ENCODE results near the gene CD55.

DNA sequence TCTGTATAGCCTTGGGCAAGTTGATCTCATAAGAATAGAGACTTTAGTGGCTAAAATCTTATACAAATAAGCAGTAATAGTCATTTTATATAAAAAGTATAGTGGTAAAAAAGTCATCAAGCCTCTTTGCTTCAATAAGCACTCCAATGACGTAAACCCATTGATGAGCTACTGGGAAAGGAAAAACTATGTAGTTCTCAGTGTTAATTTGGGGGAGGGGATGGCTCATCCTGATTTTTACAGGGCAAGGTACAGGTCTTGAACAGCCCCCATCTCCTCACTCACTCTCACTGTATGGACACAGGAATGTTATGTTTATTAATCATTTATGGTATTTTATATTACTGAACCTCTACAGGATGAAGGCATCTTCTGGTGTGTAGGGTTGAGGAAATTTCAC, 38.1 kb upstream of the CD55 start:
- TF ChIP-seq, protein P1, sequence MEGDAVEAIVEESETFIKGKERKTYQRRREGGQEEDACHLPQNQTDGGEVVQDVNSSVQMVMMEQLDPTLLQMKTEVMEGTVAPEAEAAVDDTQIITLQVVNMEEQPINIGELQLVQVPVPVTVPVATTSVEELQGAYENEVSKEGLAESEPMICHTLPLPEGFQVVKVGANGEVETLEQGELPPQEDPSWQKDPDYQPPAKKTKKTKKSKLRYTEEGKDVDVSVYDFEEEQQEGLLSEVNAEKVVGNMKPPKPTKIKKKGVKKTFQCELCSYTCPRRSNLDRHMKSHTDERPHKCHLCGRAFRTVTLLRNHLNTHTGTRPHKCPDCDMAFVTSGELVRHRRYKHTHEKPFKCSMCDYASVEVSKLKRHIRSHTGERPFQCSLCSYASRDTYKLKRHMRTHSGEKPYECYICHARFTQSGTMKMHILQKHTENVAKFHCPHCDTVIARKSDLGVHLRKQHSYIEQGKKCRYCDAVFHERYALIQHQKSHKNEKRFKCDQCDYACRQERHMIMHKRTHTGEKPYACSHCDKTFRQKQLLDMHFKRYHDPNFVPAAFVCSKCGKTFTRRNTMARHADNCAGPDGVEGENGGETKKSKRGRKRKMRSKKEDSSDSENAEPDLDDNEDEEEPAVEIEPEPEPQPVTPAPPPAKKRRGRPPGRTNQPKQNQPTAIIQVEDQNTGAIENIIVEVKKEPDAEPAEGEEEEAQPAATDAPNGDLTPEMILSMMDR (IDR thresholded peaks at IDR 0.05) = no peak
- no peak for TF ChIP-seq POLR2A (IDR thresholded peaks at IDR 0.05)

Data from right lobe of liver (tissue), 4 donors.